Esophagus muscularis mucosa (tissue), 4 donors: ENCODE results near the gene RHOBTB1. TPM values are rescaled to one million over a fixed set of nuclear protein-coding genes. Genes with fewer than 3 reads are reported as not detected.

Source experiments
- DNase-seq: peaks from one replicate; pipeline ENCODE4 v3.0.0-alpha.2; 2017; ENCODE audit errors: extremely low spot score
- H3K27ac ChIP-seq, 4 donors: fragments of 200-600 bp; sonication (generic); replicated peaks in 1 of 4; 1 replicate in 3 of 4; 2 replicates in 1 of 4; pipeline ENCODE4 v1.5.1; 2016 to 2019; ENCODE audit warnings: mild to moderate bottlenecking in 1 of 4
- H3K27me3 ChIP-seq, 4 donors: fragments of 200-600 bp; sonication (generic); one replicate each; pipeline versions ENCODE4 v1.5.1 to v1.6.0; 2016 to 2019
- H3K36me3 ChIP-seq, 4 donors: fragments of 200-600 bp; sonication (generic); one replicate each; pipeline ENCODE4 v1.5.1; 2016 to 2019
- H3K4me1 ChIP-seq, 4 donors: fragments of 200-600 bp; sonication (generic); one replicate each; pipeline ENCODE4 v1.5.1; 2016 to 2019
- H3K4me3 ChIP-seq, 4 donors: fragments of 200-600 bp; sonication (generic); 1 replicate in 2 of 4; 2 replicates in 2 of 4; pipeline ENCODE4 v1.5.1; 2016 to 2019; ENCODE audit warnings: mild to moderate bottlenecking in 4 of 4, moderate library complexity in 1 of 4
- H3K9me3 ChIP-seq, 4 donors: fragments of 200-600 bp; sonication (generic); 1 replicate in 3 of 4; 2 replicates in 1 of 4; pipeline ENCODE4 v1.5.1; 2016 to 2019
- CTCF ChIP-seq, 3 experiments: fragments of 200-600 bp in 2 of 3; fragments of 450-650 bp in 1 of 3; sonication (generic) in 2 of 3; IDR thresholded peaks; one replicate each; pipeline ENCODE4 v1.5.1; 2017 to 2019; ENCODE audit warnings: antibody characterized with exemption in 3 of 3, mild to moderate bottlenecking in 2 of 3, moderate library complexity in 1 of 3
- EP300 ChIP-seq: sonication (generic); formaldehyde crosslinking; IDR thresholded peaks from one replicate; pipeline ENCODE4 v1.6.1; 2017; ENCODE audit warnings: antibody characterized with exemption
- POLR2A ChIP-seq: fragments of 450-650 bp; IDR thresholded peaks from one replicate; pipeline ENCODE4 v1.6.1; 2017; ENCODE audit warnings: antibody characterized with exemption, moderate library complexity, mild to moderate bottlenecking, low read depth
- POLR2AphosphoS5 ChIP-seq, 2 donors: sonication (generic); formaldehyde crosslinking; IDR thresholded peaks; one replicate each; pipeline ENCODE4 v1.6.1; 2017; ENCODE audit warnings: antibody characterized with exemption in 2 of 2
- WGBS: methylation state at CpG from one replicate; pipeline ENCODE4 v1.1.5; 2018; 5-methylcytosine and 5-hydroxymethylcytosine counted together
- intact Hi-C: fragments of 100-400 bp; cut with DNase I; formaldehyde crosslinking; loops from one replicate; pipeline ENCODE4 v1.15.1; 2023
- total RNA-seq, 4 donors: library from RNA; depleted of rRNA; stranded (reverse); fragments of >200 nt; gene quantifications; one replicate each; pipeline versions ENCODE4 v1.1.0 to v1.2.1, GENCODE V29; 2016

Gene RHOBTB1
- total RNA-seq, 4 donors from 2014 or later, result 16.7 to 39.2 (median 20.1) TPM

- peaks cover 15 to 30% (median 21%) of the 10 kb centered on the region in 4 donors for H3K4me1 ChIP-seq
- H3K27ac ChIP-seq, result no peak overlapping the region
- TF ChIP-seq POLR2AphosphoS5 (IDR thresholded peaks at IDR 0.05) (no peak), EP300 (no peak), CTCF (IDR thresholded peaks at IDR 0.05) (no peak), POLR2A (no peak)
- peaks cover 0 to 7% (median 0%) of the 10 kb centered on the region in 4 donors for H3K36me3 ChIP-seq
- no peaks in the 10 kb centered on the region for H3K9me3 ChIP-seq
- no peak for DNase-seq
- intact Hi-C loops, result no loop called here
- H3K4me3 ChIP-seq, result no peak overlapping the region
- WGBS, result 87% methylated on average over 4 of the region's 4 CpGs
- H3K27me3 ChIP-seq, result no peaks in the 10 kb centered on the region
These were observed 11.2 kb downstream of the RHOBTB1 start for GRCh38 chr10:60932756-60933155.

DNA sequence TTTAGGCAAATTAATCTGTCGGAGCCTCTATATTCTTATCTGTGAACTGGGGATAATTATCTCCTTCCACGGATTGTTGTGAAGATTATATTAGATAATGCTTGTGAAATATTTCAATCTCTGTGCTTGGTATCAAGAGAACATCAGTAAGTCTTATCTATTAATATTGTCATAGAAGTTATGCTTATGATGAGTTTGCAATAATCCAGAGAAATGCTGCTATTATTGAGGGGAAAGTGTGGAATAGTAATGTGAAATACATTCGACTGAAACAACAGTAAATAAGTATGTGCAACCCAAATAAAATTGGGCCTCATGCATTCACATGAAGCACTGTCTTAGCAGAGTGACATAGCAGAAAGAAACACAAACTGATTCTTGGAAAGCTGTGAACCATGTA, 13.7 kb downstream of the RHOBTB1 start:
- intact Hi-C loops, result no loop called here
- DNase-seq, result no peak
- no peak overlapping the region for H3K27ac ChIP-seq
- H3K4me3 ChIP-seq, result no peak overlapping the region
- H3K36me3 ChIP-seq, result no peaks in the 10 kb centered on the region
- H3K27me3 ChIP-seq, result no peaks in the 10 kb centered on the region
- TF ChIP-seq CTCF (IDR thresholded peaks at IDR 0.05) (no peak), POLR2A (no peak), EP300 (no peak), POLR2AphosphoS5 (IDR thresholded peaks at IDR 0.05) (no peak)
- WGBS, result 87% methylated on average over 3 of the region's 3 CpGs
- no peaks in the 10 kb centered on the region for H3K9me3 ChIP-seq
- H3K4me1 ChIP-seq, result peaks cover 9 to 19% (median 10%) of the 10 kb centered on the region in 4 donors

GRCh38 chr10:60921633-60922032, 22.4 kb downstream of the RHOBTB1 start:
- no peaks in the 10 kb centered on the region for H3K9me3 ChIP-seq
- TF ChIP-seq POLR2AphosphoS5 (IDR thresholded peaks at IDR 0.05), result no peak
- H3K36me3 ChIP-seq, result no peaks in the 10 kb centered on the region
- intact Hi-C loops, result no loop called here
- H3K4me3 ChIP-seq, result no peak overlapping the region
- 66% methylated on average over 2 of the region's 2 CpGs for WGBS
- DNase-seq, result no peak
- H3K27me3 ChIP-seq, result no peaks in the 10 kb centered on the region
- H3K27ac ChIP-seq, result no peak overlapping the region
- peaks cover 4 to 23% (median 11%) of the 10 kb centered on the region in 4 donors for H3K4me1 ChIP-seq

DNA sequence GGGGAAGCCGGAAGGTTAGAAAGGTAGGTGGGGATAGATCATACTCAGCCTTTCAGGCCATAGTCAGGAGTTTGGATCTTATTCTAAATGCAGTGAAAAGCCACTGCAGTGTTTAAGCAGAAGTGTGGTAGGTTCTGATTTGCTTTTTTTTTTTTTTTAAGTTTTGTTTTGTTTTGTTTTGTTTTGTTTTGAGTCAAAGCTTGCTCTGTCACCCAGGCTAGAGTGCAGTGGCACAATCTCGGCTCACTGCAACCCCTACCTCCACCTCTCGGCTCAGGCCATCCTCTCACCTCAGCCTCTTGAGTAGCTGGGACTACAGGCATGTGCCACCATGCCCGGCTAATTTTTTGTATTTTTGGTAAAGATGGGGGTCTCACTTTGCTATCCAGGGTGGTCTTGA, 23.5 kb downstream of the RHOBTB1 start:
- no peak overlapping the region for H3K27ac ChIP-seq
- H3K4me1 ChIP-seq, result peaks cover 12 to 31% (median 19%) of the 10 kb centered on the region in 4 donors
- intact Hi-C loops, result no loop called here
- no peaks in the 10 kb centered on the region for H3K27me3 ChIP-seq
- no peak overlapping the region for H3K4me3 ChIP-seq
- WGBS, result 96% methylated on average over 4 of the region's 4 CpGs
- no peak for DNase-seq
- H3K9me3 ChIP-seq, result no peaks in the 10 kb centered on the region
- no peak for TF ChIP-seq EP300
- no peak for TF ChIP-seq POLR2AphosphoS5 (IDR thresholded peaks at IDR 0.05)
- no peak for TF ChIP-seq CTCF (IDR thresholded peaks at IDR 0.05)
- no peak for TF ChIP-seq POLR2A
- no peaks in the 10 kb centered on the region for H3K36me3 ChIP-seq

DNA sequence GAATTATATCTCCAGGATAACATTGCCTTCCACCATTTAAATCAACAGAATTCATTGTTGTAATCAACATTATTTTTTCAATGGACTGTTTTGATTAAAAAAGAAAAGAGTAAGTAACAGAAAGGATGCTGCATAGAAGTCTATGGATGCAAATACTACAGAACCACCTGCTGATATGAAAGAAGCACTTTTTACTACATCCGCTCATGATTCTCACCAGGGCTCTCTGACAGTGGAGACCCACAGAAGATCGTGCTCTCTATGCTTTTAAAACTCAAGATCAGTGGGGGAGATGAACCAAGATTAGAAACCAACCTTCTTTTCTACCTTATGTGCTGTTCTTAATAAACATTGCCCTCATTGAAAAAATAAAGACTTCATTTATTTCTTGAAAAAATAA, 24.4 kb downstream of the RHOBTB1 start:
- Histone ChIP-seq H3K4me3 (no peak overlapping the region), H3K36me3 (no peaks in the 10 kb centered on the region), H3K27ac (no peak overlapping the region), H3K27me3 (no peaks in the 10 kb centered on the region), H3K4me1 (peaks cover 21 to 40% (median 28%) of the 10 kb centered on the region in 4 donors), H3K9me3 (no peaks in the 10 kb centered on the region)
- intact Hi-C loops, result no loop called here
- 93% methylated on average over 2 of the region's 2 CpGs for WGBS
- DNase-seq, result no peak
- TF ChIP-seq POLR2A, result no peak
- TF ChIP-seq POLR2AphosphoS5 (IDR thresholded peaks at IDR 0.05), result no peak
- no peak for TF ChIP-seq EP300
- TF ChIP-seq CTCF (IDR thresholded peaks at IDR 0.05), result no peak
